ENCODE results near the gene OR10A6. TPM values are rescaled to one million over a fixed set of nuclear protein-coding genes. Genes with fewer than 3 reads are reported as not detected.

Gene OR10A6
- total and polyA plus RNA-seq, 2 donors (not counting 1 experiment from before 2014, with no cell fraction given): under 0.01 to 0.06 TPM

- H3K9ac ChIP-seq (ENCODE audit: insufficient read depth, low read length): no peak overlapping the region
- peaks cover 19% of the 10 kb centered on the region for H3K4me1 ChIP-seq (ENCODE audit: control insufficient read depth, extremely low read depth, insufficient read depth, low read length)
- H3K9me3 ChIP-seq (ENCODE audit: control insufficient read depth, insufficient read depth, low read depth, low read length): no peaks in the 10 kb centered on the region
- H3K4me3 ChIP-seq (replicated peaks in 1 of 4; ENCODE audit: control extremely low read depth in 1 of 4, insufficient read depth in 1 of 4, low read depth in 3 of 4, low read length in 4 of 4): no peak overlapping the region
- H3K36me3 ChIP-seq (ENCODE audit: control insufficient read depth, insufficient read depth, low read length): no peaks in the 10 kb centered on the region
- TF ChIP-seq CTCF (conservative IDR thresholded peaks at IDR 0.05 in 1 of 2, IDR thresholded peaks at IDR 0.05 in 1 of 2; ENCODE audit: low read depth in 1 of 2, low read length in 2 of 2) (no peak), EZH2 (IDR thresholded peaks at IDR 0.05; ENCODE audit: low read length, missing control alignments) (no peak)
- peak overlapping the region; percentile 23 for H3K4me2 ChIP-seq (ENCODE audit: extremely low read depth, insufficient read depth, low read length)
- no peak overlapping the region for H2AFZ ChIP-seq (ENCODE audit: low read length)
- no peaks in the 10 kb centered on the region for H3K79me2 ChIP-seq (ENCODE audit: control insufficient read depth, insufficient read depth, low read length)
- no peak for DNase-seq (ENCODE audit: low read depth in 2 of 2)
- H3K27me3 ChIP-seq (ENCODE audit: control insufficient read depth, insufficient read depth, low read length): no peaks in the 10 kb centered on the region
- peak overlapping the region; percentile 85 for H3K27ac ChIP-seq (ENCODE audit: insufficient read depth, low read length)
- no peaks in the 10 kb centered on the region for H4K20me1 ChIP-seq (ENCODE audit: control insufficient read depth, extremely low read depth, insufficient read depth, low read length)
These were observed 33.2 kb upstream of the OR10A6 start for GRCh38 chr11:7964261-7964660.

- H2AFZ ChIP-seq (ENCODE audit: low read length): no peak overlapping the region
- H3K36me3 ChIP-seq (ENCODE audit: control insufficient read depth, insufficient read depth, low read length): no peaks in the 10 kb centered on the region
- no peak overlapping the region for H3K4me2 ChIP-seq (ENCODE audit: extremely low read depth, insufficient read depth, low read length)
- no peaks in the 10 kb centered on the region for H3K9me3 ChIP-seq (ENCODE audit: control insufficient read depth, insufficient read depth, low read depth, low read length)
- no peak for DNase-seq (ENCODE audit: low read depth in 2 of 2)
- no peak overlapping the region for H3K27ac ChIP-seq (ENCODE audit: insufficient read depth, low read length)
- no peaks in the 10 kb centered on the region for H3K4me1 ChIP-seq (ENCODE audit: control insufficient read depth, extremely low read depth, insufficient read depth, low read length)
- no peaks in the 10 kb centered on the region for H3K27me3 ChIP-seq (ENCODE audit: control insufficient read depth, insufficient read depth, low read length)
- H3K9ac ChIP-seq (ENCODE audit: insufficient read depth, low read length): no peak overlapping the region
- H3K4me3 ChIP-seq (replicated peaks in 1 of 4; ENCODE audit: control extremely low read depth in 1 of 4, insufficient read depth in 1 of 4, low read depth in 3 of 4, low read length in 4 of 4): no peak overlapping the region
- no peaks in the 10 kb centered on the region for H4K20me1 ChIP-seq (ENCODE audit: control insufficient read depth, extremely low read depth, insufficient read depth, low read length)
- TF ChIP-seq EZH2 (IDR thresholded peaks at IDR 0.05; ENCODE audit: low read length, missing control alignments) (no peak), CTCF (conservative IDR thresholded peaks at IDR 0.05 in 1 of 2, IDR thresholded peaks at IDR 0.05 in 1 of 2; ENCODE audit: low read depth in 1 of 2, low read length in 2 of 2) (no peak)
- no peaks in the 10 kb centered on the region for H3K79me2 ChIP-seq (ENCODE audit: control insufficient read depth, insufficient read depth, low read length)
These were observed 24.1 kb upstream of the OR10A6 start for GRCh38 chr11:7955191-7955590.

GRCh38 chr11:7949934-7950333 is 18.9 kb upstream of the OR10A6 start:
- Histone ChIP-seq H3K4me1 (ENCODE audit: control insufficient read depth, extremely low read depth, insufficient read depth, low read length) (no peaks in the 10 kb centered on the region), H3K79me2 (ENCODE audit: control insufficient read depth, insufficient read depth, low read length) (no peaks in the 10 kb centered on the region), H3K27ac (ENCODE audit: insufficient read depth, low read length) (no peak overlapping the region), H3K36me3 (ENCODE audit: control insufficient read depth, insufficient read depth, low read length) (no peaks in the 10 kb centered on the region), H3K9ac (ENCODE audit: insufficient read depth, low read length) (no peak overlapping the region), H3K4me2 (ENCODE audit: extremely low read depth, insufficient read depth, low read length) (no peak overlapping the region), H3K27me3 (ENCODE audit: control insufficient read depth, insufficient read depth, low read length) (no peaks in the 10 kb centered on the region), H2AFZ (ENCODE audit: low read length) (no peak overlapping the region), H4K20me1 (ENCODE audit: control insufficient read depth, extremely low read depth, insufficient read depth, low read length) (no peaks in the 10 kb centered on the region), H3K9me3 (ENCODE audit: control insufficient read depth, insufficient read depth, low read depth, low read length) (no peaks in the 10 kb centered on the region), H3K4me3 (replicated peaks in 1 of 4; ENCODE audit: control extremely low read depth in 1 of 4, insufficient read depth in 1 of 4, low read depth in 3 of 4, low read length in 4 of 4) (no peak overlapping the region)
- peak in 1 of 2 donors; percentile 40 for DNase-seq (ENCODE audit: low read depth in 2 of 2)
- no peak for TF ChIP-seq EZH2 (IDR thresholded peaks at IDR 0.05; ENCODE audit: low read length, missing control alignments)
- no peak for TF ChIP-seq CTCF (conservative IDR thresholded peaks at IDR 0.05 in 1 of 2, IDR thresholded peaks at IDR 0.05 in 1 of 2; ENCODE audit: low read depth in 1 of 2, low read length in 2 of 2)

Data from fibroblast of lung (primary cell).